ENCODE measurements around the gene HLF.

The HLF gene, protein sequence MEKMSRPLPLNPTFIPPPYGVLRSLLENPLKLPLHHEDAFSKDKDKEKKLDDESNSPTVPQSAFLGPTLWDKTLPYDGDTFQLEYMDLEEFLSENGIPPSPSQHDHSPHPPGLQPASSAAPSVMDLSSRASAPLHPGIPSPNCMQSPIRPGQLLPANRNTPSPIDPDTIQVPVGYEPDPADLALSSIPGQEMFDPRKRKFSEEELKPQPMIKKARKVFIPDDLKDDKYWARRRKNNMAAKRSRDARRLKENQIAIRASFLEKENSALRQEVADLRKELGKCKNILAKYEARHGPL

GRCh38 chr17:55264645-55265298, at the start of gene HLF:
Gene HLF, plus strand, starts transcription at chr17:55264960. Its CDS starts 525 bp downstream, at chr17:55265485.
- Histone ChIP-seq H3K27ac (no peak within 1 kb of the TSS), H3K27me3 (peaks cover 98% of the 10 kb centered on the region), H3K9me3 (no peaks in the 10 kb centered on the region), H3K4me3 (ENCODE audit: low read depth in 1 of 2, low read length in 1 of 2) (no peak within 1 kb of the TSS), H3K4me1 (ENCODE audit: control insufficient read depth in 1 of 2, insufficient read depth in 1 of 2, low read depth in 1 of 2, low read length in 1 of 2) (peaks cover 0 to 17% of the 10 kb centered on the region in 2 experiments), H3K36me3 (no peaks in the 10 kb centered on the region)
- no peak for TF ChIP-seq CTCF (IDR thresholded peaks at IDR 0.05)

DNA sequence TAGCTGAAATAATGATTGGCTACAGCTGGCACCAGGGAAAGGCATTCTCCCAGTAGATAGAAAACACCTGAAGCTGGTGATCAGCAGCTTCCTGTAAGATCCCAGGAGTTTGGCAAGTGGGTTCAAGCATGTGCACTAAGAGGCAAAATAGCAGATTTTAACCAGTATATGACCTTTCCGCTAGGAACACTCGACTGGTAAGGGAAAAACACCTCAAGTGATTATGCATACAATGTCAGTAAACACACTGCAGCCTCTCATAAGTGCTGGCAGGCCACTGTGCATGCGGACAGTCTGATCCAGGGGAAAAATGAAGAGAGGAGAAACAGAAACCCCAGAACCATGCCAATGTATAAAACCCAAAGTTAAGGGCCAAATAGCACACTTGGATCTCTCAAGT, 49.0 kb upstream of the HLF start:
- TF ChIP-seq CTCF (IDR thresholded peaks at IDR 0.05) = no peak
- no peak overlapping the region for H3K4me3 ChIP-seq (ENCODE audit: low read depth in 1 of 2, low read length in 1 of 2)
- H3K27me3 ChIP-seq = no peaks in the 10 kb centered on the region
- no peaks in the 10 kb centered on the region for H3K9me3 ChIP-seq
- no peaks in the 10 kb centered on the region for H3K36me3 ChIP-seq
- no peaks in the 10 kb centered on the region for H3K4me1 ChIP-seq (ENCODE audit: control insufficient read depth in 1 of 2, insufficient read depth in 1 of 2, low read depth in 1 of 2, low read length in 1 of 2)
- H3K27ac ChIP-seq = no peak overlapping the region

GRCh38 chr17:55216888-55217287, 47.9 kb upstream of the HLF start:
- Histone ChIP-seq H3K4me1 (ENCODE audit: control insufficient read depth in 1 of 2, insufficient read depth in 1 of 2, low read depth in 1 of 2, low read length in 1 of 2) (no peaks in the 10 kb centered on the region), H3K9me3 (no peaks in the 10 kb centered on the region), H3K36me3 (no peaks in the 10 kb centered on the region), H3K4me3 (ENCODE audit: low read depth in 1 of 2, low read length in 1 of 2) (no peak overlapping the region), H3K27ac (no peak overlapping the region), H3K27me3 (no peaks in the 10 kb centered on the region)
- TF ChIP-seq CTCF (IDR thresholded peaks at IDR 0.05) = no peak

- Histone ChIP-seq H3K9me3 (no peaks in the 10 kb centered on the region), H3K36me3 (no peaks in the 10 kb centered on the region), H3K4me1 (ENCODE audit: control insufficient read depth in 1 of 2, insufficient read depth in 1 of 2, low read depth in 1 of 2, low read length in 1 of 2) (no peaks in the 10 kb centered on the region), H3K27ac (no peak overlapping the region), H3K27me3 (no peaks in the 10 kb centered on the region), H3K4me3 (ENCODE audit: low read depth in 1 of 2, low read length in 1 of 2) (no peak overlapping the region)
- no peak for TF ChIP-seq CTCF (IDR thresholded peaks at IDR 0.05)
Measured at GRCh38 chr17:55219459-55219858, 45.3 kb upstream of the HLF start.

DNA sequence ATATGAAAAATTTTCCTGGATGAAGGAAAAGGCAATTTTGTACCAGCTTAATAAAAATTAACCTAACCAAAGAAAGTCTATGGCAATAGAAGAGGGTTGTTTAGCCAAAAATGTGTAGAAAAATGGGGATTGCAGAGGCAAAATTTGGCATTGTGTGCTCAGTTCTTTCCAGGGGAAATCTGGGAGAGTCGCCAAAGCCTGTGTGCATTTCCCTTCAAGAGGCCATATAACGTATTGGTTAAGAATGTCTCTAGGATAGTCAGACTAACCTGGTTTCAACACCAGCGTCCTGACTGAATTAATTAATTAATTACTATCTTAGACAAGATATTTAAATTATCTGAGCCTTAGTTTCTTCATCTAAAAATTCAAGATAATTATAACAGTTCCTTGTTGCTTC, 44.8 kb upstream of the HLF start:
- Histone ChIP-seq H3K4me1 (ENCODE audit: control insufficient read depth in 1 of 2, insufficient read depth in 1 of 2, low read depth in 1 of 2, low read length in 1 of 2) (no peaks in the 10 kb centered on the region), H3K4me3 (ENCODE audit: low read depth in 1 of 2, low read length in 1 of 2) (no peak overlapping the region), H3K36me3 (no peaks in the 10 kb centered on the region), H3K27me3 (no peaks in the 10 kb centered on the region), H3K9me3 (no peaks in the 10 kb centered on the region), H3K27ac (no peak overlapping the region)
- TF ChIP-seq CTCF (IDR thresholded peaks at IDR 0.05) = no peak
